ENCODE data around the gene NAA20. TPM values are rescaled to one million over a fixed set of nuclear protein-coding genes. Genes with fewer than 3 reads are reported as not detected.

The NAA20 gene
- total RNA-seq, 4 donors from 2014 or later: 18.1 to 27.2 (median 20.8) TPM

GRCh38 chr20:19993958-19994669, 23.0 kb upstream of the NAA20 start:
- H3K36me3 ChIP-seq: peaks cover 0 to 52% (median 0%) of the 10 kb centered on the region in 3 donors
- H3K9me3 ChIP-seq: no peaks in the 10 kb centered on the region
- no peak overlapping the region for H3K4me3 ChIP-seq
- peaks cover 5 to 82% (median 26%) of the 10 kb centered on the region in 4 donors for H3K4me1 ChIP-seq
- peak overlapping the region; percentile 2 to 85 (median 46) for H3K27ac ChIP-seq
- TF ChIP-seq EP300 (IDR thresholded peaks at IDR 0.05): no peak
- no peak for TF ChIP-seq CTCF (IDR thresholded peaks at IDR 0.05)
- no peak for TF ChIP-seq POLR2A (IDR thresholded peaks at IDR 0.05)
- WGBS, 2 donors: 57 to 62% methylated on average over 12 of the region's 12 CpGs
- no peak for DNase-seq (ENCODE audit: low spot score in 2 of 2)
- no peaks in the 10 kb centered on the region for H3K27me3 ChIP-seq

- no peak overlapping the region for H3K4me3 ChIP-seq
- TF ChIP-seq CTCF (IDR thresholded peaks at IDR 0.05) (peak; percentile 75 to 87 (median 77)), POLR2A (IDR thresholded peaks at IDR 0.05) (no peak), EP300 (IDR thresholded peaks at IDR 0.05) (peak in 1 of 2 donors; percentile 45)
- DNase-seq (ENCODE audit: low spot score in 2 of 2): no peak
- peak overlapping the region in 2 of 4 donors; percentile 60 to 86 for H3K27ac ChIP-seq
- H3K4me1 ChIP-seq: peaks cover 5 to 70% (median 26%) of the 10 kb centered on the region in 4 donors
- H3K36me3 ChIP-seq: peaks cover 0 to 55% (median 0%) of the 10 kb centered on the region in 3 donors
- H3K27me3 ChIP-seq: no peaks in the 10 kb centered on the region
- 30 to 31% methylated on average over 5 of the region's 5 CpGs for WGBS, 2 donors
- H3K9me3 ChIP-seq: no peaks in the 10 kb centered on the region
Observed at GRCh38 chr20:19995220-19995863, 21.8 kb upstream of the NAA20 start.

DNA sequence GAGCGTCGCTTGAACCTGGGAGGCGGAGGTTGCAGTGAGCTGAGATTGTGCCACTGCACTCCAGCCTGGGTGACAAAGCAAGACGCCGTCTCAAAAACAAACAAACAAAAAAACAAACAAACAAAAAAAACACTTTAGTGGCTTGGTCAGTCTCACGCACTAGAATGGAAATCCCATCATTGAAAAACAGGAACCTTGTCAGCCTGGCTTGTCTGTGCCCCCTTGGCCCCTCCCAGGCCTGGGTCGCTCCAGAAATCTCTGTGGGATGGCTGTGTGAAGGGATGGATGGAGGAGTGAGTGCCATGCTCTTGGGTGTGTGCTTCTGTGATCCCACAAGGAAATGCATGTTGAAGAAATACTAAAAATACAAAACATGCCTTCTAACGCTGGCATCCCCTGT, 20.9 kb upstream of the NAA20 start:
- Histone ChIP-seq H3K36me3 (peaks cover 0 to 57% (median 0%) of the 10 kb centered on the region in 3 donors), H3K9me3 (no peaks in the 10 kb centered on the region), H3K27ac (peak overlapping the region in 2 of 4 donors; percentile 60 to 86), H3K27me3 (no peaks in the 10 kb centered on the region), H3K4me3 (no peak overlapping the region), H3K4me1 (peaks cover 5 to 61% (median 26%) of the 10 kb centered on the region in 4 donors)
- WGBS, 2 donors: 85 to 86% methylated on average over 8 of the region's 8 CpGs
- no peak for TF ChIP-seq CTCF (IDR thresholded peaks at IDR 0.05)
- TF ChIP-seq EP300 (IDR thresholded peaks at IDR 0.05): no peak
- TF ChIP-seq POLR2A (IDR thresholded peaks at IDR 0.05): no peak
- DNase-seq (ENCODE audit: low spot score in 2 of 2): no peak

- no peak overlapping the region for H3K4me3 ChIP-seq
- DNase-seq (ENCODE audit: low spot score in 2 of 2): no peak
- no peaks in the 10 kb centered on the region for H3K27me3 ChIP-seq
- peaks cover 5 to 60% (median 26%) of the 10 kb centered on the region in 4 donors for H3K4me1 ChIP-seq
- no peak for TF ChIP-seq POLR2A (IDR thresholded peaks at IDR 0.05)
- no peak for TF ChIP-seq CTCF (IDR thresholded peaks at IDR 0.05)
- no peak for TF ChIP-seq EP300 (IDR thresholded peaks at IDR 0.05)
- H3K36me3 ChIP-seq: peaks cover 0 to 57% (median 0%) of the 10 kb centered on the region in 3 donors
- WGBS, 2 donors: 61 to 62% methylated on average over 9 of the region's 9 CpGs
- H3K27ac ChIP-seq: peak overlapping the region in 3 of 4 donors; percentile 13 to 86 (median 60)
- no peaks in the 10 kb centered on the region for H3K9me3 ChIP-seq
Observed at GRCh38 chr20:19996917-19997316, 20.2 kb upstream of the NAA20 start.

Data from tibial nerve (tissue), 4 donors.